Cerebellar nuclear complex (tissue), 1 donor: Measurements from ENCODE around the gene SLC37A4.
"Not testable (repeated sequence)": the region's sequence is repeated elsewhere in the genome, so short reads cannot be mapped to it uniquely, and the experiment has no call there.

Source experiments
- DNase-seq, 2 experiments: peaks; one replicate each; lab custom pipeline; 2025; lab: John Stamatoyannopoulos, UW

Gene SLC37A4

DNA sequence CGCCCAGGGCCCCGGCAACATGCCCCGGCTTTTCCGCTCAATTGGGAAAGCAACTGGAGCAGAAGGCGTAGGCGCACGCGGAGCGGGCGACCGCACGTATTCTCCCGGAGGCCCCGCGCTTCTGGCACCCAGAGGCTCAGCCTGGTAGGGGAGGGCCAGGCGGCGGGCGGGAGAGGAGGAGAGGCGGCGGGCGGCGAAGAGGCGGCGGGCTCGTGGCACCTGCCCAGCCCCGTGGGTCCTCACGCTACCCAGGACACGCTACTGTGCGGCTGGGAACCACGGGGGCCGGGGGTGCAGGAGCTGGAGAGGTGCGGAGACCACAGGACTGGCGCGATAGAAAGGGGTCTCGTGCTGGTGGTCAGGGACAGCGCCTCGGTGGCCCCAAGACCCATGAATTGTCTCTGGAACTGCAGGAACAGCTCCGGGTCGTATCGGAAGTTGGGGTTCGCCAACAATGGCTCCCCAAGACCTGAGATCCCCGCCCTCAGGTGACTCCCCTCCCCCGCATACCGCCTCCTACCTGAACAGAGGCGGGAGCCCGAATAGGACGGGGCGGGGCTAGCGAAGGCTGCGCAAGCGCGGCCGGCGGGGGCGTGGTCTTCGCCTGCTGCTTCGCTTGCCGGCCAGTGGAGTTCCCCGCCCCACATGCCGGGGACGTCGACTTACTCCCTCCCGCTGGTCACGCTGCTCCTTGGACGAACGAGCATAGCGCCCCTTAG, at the start of gene SLC37A4:
TSS of gene SLC37A4 (minus strand) at position 549 of the 719 bp plus-strand sequence.
- peak; percentile 75 to 96 for DNase-seq

DNA sequence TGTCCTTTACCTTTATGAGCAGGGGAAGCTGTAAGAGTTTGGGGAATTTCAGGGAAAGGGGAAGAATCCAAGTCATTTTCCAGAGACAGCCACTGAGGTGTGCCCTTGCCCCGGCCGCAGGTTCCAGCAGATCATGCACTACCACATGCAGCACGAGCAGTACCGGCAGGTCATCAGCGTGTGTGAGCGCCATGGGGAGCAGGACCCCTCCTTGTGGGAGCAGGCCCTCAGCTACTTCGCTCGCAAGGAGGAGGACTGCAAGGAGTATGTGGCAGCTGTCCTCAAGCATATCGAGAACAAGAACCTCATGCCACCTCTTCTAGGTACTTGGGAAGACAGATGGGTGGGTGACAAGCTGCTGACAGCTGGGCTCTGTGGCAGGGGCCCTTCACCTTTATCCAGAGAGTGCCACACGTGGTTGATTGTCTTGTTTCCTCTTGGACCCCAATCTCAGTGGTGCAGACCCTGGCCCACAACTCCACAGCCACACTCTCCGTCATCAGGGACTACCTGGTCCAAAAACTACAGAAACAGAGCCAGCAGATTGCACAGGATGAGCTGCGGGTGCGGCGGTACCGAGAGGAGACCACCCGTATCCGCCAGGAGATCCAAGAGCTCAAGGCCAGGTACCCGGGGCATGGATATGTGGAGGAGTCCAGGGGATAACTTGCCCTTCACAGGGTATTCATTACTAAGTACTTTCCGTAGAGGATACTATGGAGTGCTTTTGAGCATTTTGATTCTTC, 48.2 kb upstream of the SLC37A4 start:
- no peak for DNase-seq

DNA sequence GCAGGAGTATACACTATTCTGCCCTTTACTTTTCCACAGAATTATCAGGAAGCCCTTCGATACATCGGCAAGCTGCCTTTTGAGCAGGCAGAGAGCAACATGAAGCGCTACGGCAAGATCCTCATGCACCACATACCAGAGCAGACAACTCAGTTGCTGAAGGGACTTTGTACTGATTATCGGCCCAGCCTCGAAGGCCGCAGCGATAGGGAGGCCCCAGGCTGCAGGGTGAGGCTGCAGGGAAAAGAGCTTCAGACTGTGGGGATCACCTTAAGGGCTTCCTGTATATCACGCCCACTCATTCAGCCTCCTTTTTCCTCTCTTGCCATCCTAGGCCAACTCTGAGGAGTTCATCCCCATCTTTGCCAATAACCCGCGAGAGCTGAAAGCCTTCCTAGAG, 47.2 kb upstream of the SLC37A4 start:
- DNase-seq = no peak

DNA sequence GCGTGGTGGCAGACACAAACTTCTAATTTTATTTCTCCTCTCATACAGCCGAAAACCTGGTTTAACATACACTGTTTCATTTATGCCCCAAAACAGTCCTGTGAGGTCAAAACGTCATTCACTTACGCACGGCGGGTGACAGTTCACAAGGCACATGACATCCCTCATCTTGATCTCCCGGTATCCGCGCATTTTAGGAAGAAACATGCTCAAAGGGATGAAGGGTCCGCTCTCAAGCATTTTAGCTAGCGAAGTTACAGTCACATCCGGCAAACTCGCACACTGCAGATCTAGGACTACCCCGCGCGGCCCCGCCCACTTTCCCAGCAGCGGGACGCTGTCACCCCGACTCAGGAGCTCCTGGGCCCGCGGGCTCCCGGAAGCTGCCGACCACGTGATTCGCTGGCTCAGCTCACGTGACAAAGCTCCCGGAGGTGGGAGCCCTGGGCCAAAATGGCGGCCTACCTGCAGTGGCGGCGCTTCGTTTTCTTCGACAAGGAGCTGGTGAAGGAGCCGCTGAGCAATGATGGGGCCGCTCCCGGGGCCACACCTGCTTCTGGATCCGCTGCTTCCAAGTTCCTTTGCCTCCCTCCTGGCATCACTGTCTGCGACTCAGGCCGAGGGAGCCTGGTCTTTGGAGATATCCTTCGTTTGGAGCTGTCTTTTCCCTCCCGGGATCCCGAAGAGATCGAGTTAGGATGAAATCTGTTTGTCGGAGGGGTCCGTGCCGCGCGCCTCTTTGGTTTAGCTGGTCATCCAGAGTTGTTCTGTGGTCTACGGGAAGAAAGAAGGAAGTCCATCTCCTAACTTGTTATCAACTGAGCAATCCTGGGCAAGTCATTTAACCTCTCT, 36.9 kb upstream of the SLC37A4 start, which contains the start of gene VPS11:
TSS of gene VPS11 (plus strand) at position 448 of the 852 bp plus-strand sequence. CDS start at position 454, 6 bp downstream.
- DNase-seq = peak; percentile 68 to 78

DNA sequence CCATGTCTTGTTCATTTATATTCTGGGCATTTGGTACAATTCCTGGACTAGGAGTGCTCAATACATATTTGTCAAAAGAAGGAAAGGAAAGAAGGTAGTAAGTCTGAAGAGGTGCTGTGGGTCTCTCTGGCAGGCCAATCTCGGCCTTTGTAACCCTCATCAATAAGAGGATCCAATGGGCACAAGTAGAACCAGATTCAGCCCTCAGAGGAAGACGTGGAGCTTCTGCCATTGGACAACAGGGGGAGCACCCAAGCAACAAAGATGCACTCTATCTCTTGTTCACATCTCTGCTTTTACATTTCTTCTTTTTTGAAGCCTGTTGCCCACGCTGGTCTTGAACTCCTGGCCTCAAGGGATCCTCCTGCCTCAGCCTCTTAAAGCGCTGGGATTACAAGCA, 34.7 kb upstream of the SLC37A4 start:
- DNase-seq = no peak

DNA sequence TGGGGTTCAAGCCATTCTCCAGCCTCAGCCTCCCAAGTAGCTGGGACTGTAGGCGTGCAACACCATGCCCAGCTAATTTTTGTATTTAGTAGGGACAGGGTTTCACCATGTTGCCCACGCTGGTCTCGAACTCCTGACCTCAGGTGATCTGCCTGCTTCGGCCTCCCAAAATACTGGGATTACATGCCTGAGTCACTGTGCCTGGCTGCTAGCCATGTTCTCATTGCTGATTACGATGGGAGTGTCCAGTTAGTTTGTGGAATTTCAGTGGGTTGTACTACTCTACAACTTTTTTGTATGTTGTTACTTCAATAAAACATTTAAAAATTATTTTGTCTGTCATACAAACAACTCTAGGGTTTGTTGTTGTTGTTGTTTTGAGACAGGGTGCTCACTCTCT, 32.1 kb upstream of the SLC37A4 start:
- no peak for DNase-seq

DNA sequence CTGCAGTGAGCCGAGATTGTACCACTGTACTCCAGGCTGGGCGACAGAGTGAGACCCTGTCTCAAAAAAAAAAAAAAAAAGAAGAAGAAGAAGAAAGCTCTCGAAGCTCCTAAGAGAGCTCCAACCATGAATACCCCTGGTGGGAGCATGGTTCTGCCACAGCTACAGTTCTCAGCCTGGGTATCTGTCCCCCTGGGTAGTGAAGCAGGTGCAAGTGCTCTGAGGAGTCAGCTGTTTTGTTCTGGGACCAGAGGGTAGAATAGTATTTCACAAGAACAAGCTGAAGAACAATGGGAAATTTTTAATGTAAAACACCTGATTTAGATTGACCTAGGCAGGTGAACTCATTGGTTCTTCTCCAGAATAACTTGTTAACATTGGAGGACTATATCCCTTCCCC, 30.6 kb upstream of the SLC37A4 start:
- DNase-seq = no peak

DNA sequence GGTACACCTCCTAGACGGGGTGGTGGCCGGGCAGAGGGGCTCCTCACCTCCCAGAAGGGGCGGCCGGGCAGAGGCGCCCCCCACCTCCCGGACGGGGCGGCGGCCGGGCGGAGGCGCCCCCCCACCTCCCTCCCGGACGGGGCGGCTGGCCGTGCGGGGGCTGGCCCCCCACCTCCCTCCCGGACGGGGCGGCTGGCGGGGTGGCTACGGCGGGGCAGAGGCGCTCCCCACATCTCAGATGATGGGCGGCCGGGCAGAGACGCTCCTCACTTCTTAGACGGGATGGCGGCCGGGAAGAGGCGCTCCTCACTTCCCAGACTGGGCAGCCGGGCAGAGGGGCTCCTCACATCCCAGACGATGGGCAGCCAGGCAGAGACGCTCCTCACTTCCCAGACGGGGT, 28.5 kb upstream of the SLC37A4 start:
- not testable (repeated sequence) for DNase-seq

DNA sequence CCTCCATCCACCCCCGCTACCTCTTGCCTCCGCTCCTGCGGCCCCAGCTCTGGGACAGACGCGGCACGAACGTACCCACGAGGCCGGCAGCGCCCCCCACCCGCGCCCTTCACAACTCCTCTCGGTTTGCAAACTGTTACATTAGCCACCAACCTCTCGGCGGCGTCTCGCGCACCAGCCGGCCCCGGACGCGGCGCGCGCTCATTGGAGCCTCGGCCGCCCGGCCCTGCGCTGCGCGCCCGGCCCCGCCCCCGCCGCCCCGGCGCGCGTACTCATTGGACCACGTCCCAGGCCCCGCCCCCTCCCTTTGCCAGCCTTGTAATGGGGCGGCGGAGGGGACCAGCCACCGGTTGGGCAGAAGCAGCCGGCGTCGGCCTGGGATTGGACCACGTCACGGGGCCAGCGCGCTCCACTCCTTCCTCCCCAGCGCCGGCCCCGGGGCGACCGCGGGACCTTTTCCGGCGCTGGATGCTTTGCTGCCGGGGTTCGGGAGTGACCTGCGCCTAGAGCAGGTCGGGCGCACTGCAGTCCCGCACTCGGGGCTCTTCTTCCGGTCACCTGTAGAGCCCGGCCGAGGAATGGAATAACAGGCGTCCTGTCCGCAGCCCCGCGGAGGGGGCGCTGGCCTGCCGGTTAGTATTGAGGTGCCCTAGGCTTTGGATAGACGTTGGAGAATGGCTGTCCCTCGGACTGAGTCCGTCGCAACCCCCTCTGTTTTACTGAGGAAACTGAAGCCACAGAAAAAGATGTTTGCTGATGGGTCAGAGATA, 26.5 kb upstream of the SLC37A4 start, which contains the start of gene HYOU1:
TSS of gene HYOU1 (minus strand) at position 206 of the 770 bp plus-strand sequence. CDS start 1,045 bp downstream, outside the sequence.
- peak; percentile 63 to 85 for DNase-seq

DNA sequence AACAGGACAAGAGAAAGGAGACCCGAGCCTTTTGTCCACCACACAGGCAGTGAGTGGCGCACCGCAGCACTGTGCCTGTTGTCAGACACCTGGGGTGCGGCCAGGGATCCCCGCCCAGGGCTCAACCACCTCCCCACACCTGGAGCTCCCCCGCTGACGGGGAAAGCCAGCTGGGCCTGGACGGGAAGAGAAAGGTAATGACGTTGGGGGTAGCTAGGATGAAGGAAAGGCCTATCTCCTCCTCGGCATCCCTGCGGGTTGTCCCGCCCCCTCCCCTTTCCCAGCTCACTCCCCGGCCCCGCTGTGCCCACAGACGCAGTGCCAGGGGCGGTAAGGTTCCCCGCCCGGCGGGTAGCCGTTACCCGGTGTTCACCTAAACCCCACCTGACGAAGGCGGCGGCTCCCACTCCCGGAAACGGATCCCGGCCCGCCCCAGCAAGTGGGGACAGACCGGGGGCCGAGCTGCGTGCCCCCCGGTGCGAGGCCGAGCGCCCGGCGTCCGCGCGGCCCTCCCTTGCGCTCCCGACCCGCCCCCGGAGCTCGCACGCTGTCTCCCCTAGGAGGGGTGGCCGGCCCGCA, 25.8 kb upstream of the SLC37A4 start:
- DNase-seq = no peak

DNA sequence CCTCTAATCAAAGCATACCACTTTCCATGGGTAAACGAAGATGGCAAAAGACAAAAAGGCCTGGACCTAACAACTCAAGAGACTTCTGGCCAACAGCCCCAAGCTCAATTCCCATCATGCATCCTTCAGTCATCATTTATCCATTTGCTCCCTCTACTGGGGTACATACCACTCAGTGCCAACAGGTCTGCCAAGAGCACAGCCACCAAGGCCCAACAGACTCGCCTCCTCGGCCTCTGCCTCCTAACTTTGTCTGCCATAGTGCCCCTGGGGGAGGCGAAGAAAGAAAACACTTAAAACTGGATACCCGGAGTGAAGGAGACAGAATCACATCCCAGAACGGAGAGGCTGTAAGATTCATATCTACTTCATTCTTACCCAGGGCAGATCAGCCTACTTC, 25.2 kb upstream of the SLC37A4 start:
- DNase-seq = no peak

DNA sequence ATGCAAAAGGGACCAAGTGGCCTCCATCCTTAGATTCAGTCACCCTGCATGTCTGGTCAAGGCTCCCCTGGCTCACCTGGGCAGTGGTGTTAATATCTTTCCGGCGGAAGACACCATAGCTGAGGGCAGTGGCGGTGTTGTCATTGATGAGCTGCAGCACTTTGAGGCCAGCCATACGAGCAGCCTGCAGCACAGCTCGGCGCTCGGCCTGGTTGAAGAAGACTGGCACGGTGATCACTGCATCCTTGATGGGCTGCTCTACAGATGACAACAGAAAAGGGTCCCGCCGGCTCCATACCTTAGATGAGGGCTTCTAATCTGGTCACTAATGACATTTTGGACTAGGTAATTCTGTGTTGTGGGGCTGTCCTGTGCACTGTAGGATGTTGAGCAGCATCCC, 23.7 kb upstream of the SLC37A4 start:
- no peak for DNase-seq

DNA sequence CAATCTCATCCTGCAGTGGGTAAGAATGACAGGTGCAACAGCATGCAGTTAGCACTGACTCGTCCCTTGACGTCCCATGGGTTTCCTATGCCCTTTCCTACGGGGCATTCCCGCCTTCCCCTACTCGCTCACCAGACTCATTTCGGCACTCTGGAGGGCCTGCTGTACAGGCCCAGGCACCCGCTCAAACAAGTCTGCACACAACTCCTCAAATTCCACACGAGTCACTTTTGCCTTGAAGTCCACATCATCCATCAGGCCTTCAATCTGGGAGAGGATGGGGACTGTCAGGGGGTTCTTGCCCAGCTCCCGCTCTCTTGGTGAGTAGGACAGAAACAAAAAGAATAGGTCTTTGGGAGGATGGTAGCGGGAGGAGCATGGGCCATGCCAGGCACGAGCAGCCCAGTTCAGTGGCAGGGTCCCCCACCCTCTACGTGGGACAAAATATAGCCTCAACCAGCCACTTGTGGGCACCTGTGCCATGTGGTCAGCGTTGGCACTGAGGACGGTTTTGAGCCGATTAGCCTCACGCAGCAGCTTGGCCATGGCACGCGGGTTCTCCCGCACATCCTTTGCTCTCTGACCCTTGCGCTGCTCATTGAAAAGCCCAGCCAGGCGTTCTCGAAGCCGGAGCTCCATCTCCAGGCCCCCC, 21.6 kb upstream of the SLC37A4 start:
- DNase-seq = no peak

DNA sequence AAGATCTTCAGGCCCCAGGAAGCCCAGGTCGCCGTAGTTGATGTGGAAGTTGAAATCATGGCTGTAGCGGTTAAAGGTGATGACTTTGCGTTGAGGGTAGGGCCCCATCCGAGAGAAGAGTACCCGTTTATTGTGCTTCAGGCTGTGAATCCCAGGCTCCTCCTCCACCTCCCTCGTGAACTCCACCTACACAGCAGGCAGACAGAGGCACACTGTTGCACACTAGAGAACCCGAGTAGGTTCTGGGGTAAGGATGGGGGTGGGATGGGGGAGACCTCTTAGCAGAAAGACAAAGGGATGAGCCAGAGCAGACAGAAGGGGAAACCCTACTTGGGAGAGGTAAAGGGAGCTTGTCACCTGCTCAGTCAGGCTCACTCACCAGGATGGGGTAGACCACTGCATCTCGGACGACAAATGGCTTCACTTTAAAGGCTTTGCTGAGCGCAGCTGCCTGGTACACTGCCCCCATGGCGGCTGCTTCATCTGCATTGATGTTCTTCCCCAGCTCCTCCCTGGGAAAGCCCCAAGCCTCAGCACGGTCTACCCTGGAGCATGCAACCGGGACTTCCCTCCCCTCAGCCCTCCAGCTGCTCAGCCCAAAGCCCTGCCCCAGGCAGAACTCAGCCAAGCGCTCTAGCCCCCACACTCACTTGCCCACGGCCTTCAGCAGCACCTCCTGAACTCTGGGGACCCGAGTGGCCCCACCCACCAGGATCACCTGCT, 20.9 kb upstream of the SLC37A4 start:
- DNase-seq = no peak

DNA sequence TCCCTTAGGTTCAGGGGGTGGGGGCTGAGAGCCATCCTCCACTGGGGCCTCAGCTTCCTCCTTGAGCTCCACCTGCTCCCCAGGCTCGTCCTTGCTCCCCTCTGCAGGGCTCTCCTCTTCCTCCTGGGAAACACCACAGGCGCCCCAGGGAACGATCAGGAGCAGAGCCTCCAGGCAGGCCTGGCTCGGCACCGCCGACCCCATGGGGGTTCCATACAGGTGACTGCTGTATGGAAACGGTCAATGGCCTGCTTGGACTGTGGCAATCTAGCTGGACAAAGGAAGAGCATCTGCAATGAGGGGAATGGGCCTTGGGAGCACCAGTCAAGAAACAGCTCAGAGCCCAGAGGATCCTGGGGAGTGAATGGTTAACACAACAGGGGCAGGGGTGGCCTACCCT, 18.4 kb upstream of the SLC37A4 start:
- DNase-seq = no peak

DNA sequence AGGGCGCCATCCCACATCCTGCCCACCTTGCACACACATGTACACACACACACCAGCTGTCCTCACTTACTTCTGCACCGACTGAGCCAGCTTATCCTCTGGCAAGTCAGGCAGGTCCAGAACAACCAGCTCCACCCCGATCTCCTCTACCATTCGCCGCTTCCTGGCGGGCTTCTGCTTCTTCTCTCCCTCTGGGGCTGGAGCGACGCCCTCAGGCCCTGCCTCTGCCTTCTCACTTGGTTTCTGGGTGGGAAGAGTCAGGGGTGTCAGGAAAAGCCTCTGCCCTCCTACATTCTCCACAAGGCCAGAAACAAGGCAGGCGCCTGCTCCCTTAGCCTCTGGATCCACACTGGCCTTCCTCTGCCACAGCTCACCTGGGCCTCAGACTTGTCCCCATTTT, 18.0 kb upstream of the SLC37A4 start:
- DNase-seq = no peak

DNA sequence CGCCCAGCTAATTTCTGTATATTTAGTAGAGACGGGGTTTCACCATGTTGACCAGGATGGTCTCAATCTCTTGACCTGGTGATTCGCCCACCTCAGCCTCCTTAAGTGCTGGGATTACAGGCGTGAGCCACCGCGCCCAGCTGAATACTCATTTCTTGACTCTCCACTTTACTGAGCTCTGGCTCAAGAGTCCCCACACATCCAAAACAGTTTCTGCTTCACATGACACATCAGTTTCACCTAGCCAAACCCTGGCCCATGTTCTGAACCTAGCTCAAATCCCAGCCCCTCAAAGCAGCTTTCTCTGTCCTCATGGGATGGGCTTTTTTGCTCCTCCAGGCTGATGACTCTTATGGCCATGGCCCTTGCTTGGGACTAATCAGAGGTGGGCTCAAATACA, 16.5 kb upstream of the SLC37A4 start:
- no peak for DNase-seq

DNA sequence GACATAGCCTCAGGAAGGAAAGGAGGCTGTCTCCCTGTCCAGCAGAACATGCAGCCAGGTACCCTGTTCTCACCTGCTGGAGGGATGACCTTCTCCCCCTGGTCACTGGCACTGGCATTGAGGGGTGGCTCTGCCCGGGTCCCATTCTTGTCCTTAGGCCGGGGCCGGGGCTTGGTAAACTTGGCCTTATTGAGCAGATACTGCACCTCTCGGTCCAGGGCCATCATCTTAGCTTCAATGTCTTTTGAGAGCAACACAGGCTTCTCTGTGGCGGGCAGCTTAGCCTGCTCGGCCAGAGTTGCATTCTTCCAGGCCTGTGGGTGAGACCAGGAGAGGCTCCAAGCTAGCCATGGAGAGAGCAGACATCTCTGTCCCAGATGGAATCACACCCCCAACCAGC, 15.8 kb upstream of the SLC37A4 start:
- DNase-seq = no peak

DNA sequence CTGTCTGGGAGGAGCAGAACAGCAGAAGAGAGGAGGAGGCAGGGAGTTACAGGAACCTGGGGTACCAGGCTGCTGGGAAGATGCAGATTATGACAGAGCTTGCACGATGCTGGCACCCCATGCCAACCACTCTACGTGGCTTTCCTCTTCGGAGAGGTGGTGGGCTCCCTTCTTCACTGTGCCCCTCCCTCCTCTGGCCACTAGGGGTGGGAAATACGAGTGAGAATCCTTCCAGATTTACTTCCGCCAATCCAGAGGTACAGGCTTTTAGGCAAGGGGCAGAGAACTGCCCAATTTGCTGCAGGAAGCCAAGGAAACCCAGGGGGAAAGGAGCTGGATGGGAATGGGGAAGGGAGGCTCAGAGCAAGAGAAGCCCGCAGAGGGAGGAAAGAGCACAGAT, 14.0 kb upstream of the SLC37A4 start:
- no peak for DNase-seq

DNA sequence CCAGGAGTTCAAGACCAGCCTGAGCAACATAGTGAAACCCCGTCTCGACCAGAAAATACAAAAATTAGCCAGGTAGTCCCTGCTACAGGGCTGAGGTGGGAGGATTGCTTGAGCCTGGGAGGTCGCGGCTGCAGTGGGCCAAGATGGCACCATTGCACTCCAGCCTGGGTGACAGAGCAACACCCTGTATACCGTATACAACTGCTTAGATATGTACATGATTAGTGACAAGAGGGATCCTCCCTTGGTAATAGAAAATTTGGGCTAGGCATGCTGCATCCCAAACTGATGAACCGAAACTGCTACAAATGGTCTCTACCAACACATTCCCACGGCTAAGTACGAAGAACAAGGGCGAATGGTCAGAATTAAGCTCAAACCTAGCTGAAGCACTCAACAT, 12.2 kb upstream of the SLC37A4 start:
- no peak for DNase-seq
